Measurements from ENCODE around the gene CCDC187. TPM values are rescaled to one million over a fixed set of nuclear protein-coding genes. Genes with fewer than 3 reads are reported as not detected.

Gene CCDC187
- total and polyA plus RNA-seq, 2 of the 13 experiments (the other 11 are each of a cell fraction or from before 2014, with no cell fraction given), result 0.03 to 0.13 TPM

GRCh38 chr9:136245219-136246150 lies 58.4 kb downstream of the CCDC187 start, which contains the start of gene QSOX2 (continued):
- peak; percentile 37; the same call in 1 of the 2 replicates for TF ChIP-seq KDM5B (CRISPR knock-in tag; IDR thresholded peaks at IDR 0.05; ENCODE audit: borderline replicate concordance)
- no peak for TF ChIP-seq ZNF44 (CRISPR knock-in tag; IDR thresholded peaks at IDR 0.05)
- TF ChIP-seq GABPB1 (CRISPR knock-in tag; IDR thresholded peaks at IDR 0.05), result peak; percentile 67
- no peak for TF ChIP-seq ATM (IDR thresholded peaks at IDR 0.05; ENCODE audit: borderline replicate concordance)
- no peak for TF ChIP-seq PRMT3 (CRISPR knock-in tag; IDR thresholded peaks at IDR 0.05; ENCODE audit: borderline replicate concordance, low read depth)
- no peak for TF ChIP-seq SNAPC2 (CRISPR knock-in tag; IDR thresholded peaks at IDR 0.05)
- TF ChIP-seq NFE2L2 (IDR thresholded peaks at IDR 0.05; ENCODE audit: low read length), result no peak
- no peak for TF ChIP-seq ZNF484 (CRISPR knock-in tag; IDR thresholded peaks at IDR 0.05; ENCODE audit: borderline replicate concordance, low read depth)
- peak; percentile 72 for TF ChIP-seq ZFY (CRISPR knock-in tag; IDR thresholded peaks at IDR 0.05)
- no peak for TF ChIP-seq ZNF639 (CRISPR knock-in tag; conservative IDR thresholded peaks at IDR 0.05)
- TF ChIP-seq E2F5 (CRISPR knock-in tag; conservative IDR thresholded peaks at IDR 0.05), result no peak
- no peak for TF ChIP-seq KIAA2018 (CRISPR knock-in tag; IDR thresholded peaks at IDR 0.05; ENCODE audit: borderline replicate concordance)
- TF ChIP-seq RXRB (CRISPR knock-in tag; IDR thresholded peaks at IDR 0.05; ENCODE audit: borderline replicate concordance), result no peak
- TF ChIP-seq ZNF446 (CRISPR knock-in tag; IDR thresholded peaks at IDR 0.05), result no peak
- no peak for TF ChIP-seq SAFB2 (CRISPR knock-in tag; IDR thresholded peaks at IDR 0.05; ENCODE audit: borderline replicate concordance, low read depth)
- TF ChIP-seq IRF1 (CRISPR knock-in tag; IDR thresholded peaks at IDR 0.05; ENCODE audit: low read depth), result no peak
- TF ChIP-seq SAP130 (CRISPR knock-in tag; IDR thresholded peaks at IDR 0.05; ENCODE audit: low read depth), result peak; percentile 54
- peak; percentile 88 for TF ChIP-seq MYC (CRISPR knock-in tag; IDR thresholded peaks at IDR 0.05; ENCODE audit: borderline replicate concordance)
